GM18867 (cell line): ENCODE measurements around the gene HMGN1.
A peak's percentile ranks its signal among the peaks of the same experiment; 100 is the strongest.
"Not testable (repeated sequence)": the region's sequence is repeated elsewhere in the genome, so short reads cannot be mapped to it uniquely, and the experiment has no call there.

Source experiments
- ATAC-seq: cut with Tn5 transposase; IDR thresholded peaks from one replicate; pipeline ENCODE4 v1.9.1; 2021; ENCODE audit warnings: mild to moderate bottlenecking, moderate library complexity; ENCODE audit not compliant: unreplicated experiment

The HMGN1 gene

GRCh38 chr21:39348355-39349210, at the start of gene HMGN1:
TSS of gene HMGN1 (minus strand) at chr21:39349088. CDS start at chr21:39348917, 171 bp downstream.
- peak; percentile 55 for ATAC-seq

- ATAC-seq = no peak
Observed at GRCh38 chr21:39397646-39398385, 48.9 kb upstream of the HMGN1 start.

GRCh38 chr21:39392981-39393380, 44.1 kb upstream of the HMGN1 start:
- no peak for ATAC-seq

- no peak for ATAC-seq
Observed at GRCh38 chr21:39390212-39390765, 41.4 kb upstream of the HMGN1 start.

- no peak for ATAC-seq
Observed at GRCh38 chr21:39388811-39389155, 39.9 kb upstream of the HMGN1 start.

- ATAC-seq = peak; percentile 74
Observed at GRCh38 chr21:39388038-39388810, 39.3 kb upstream of the HMGN1 start.

GRCh38 chr21:39387461-39388037, 38.7 kb upstream of the HMGN1 start:
- peak; percentile 44 for ATAC-seq

- no peak for ATAC-seq
Observed at GRCh38 chr21:39386899-39387298, 38.0 kb upstream of the HMGN1 start.

GRCh38 chr21:39386194-39386593, 37.3 kb upstream of the HMGN1 start:
- no peak for ATAC-seq

GRCh38 chr21:39385299-39386145, 36.6 kb upstream of the HMGN1 start:
- ATAC-seq = peak; percentile 44

- no peak for ATAC-seq
Observed at GRCh38 chr21:39384674-39385298, 35.9 kb upstream of the HMGN1 start.

- ATAC-seq = not testable (repeated sequence)
Observed at GRCh38 chr21:39382096-39382495, 33.2 kb upstream of the HMGN1 start.

- no peak for ATAC-seq
Observed at GRCh38 chr21:39381009-39381408, 32.1 kb upstream of the HMGN1 start.

- peak; percentile 94 for ATAC-seq
Observed at GRCh38 chr21:39379986-39380891, 31.4 kb upstream of the HMGN1 start.

- ATAC-seq = no peak
Observed at GRCh38 chr21:39377444-39378050, 28.7 kb upstream of the HMGN1 start.

- ATAC-seq = no peak
Observed at GRCh38 chr21:39375446-39375845, 26.6 kb upstream of the HMGN1 start.

GRCh38 chr21:39374046-39374445, 25.2 kb upstream of the HMGN1 start:
- no peak for ATAC-seq

- no peak for ATAC-seq
Observed at GRCh38 chr21:39373634-39374033, 24.7 kb upstream of the HMGN1 start.
